Lung (tissue), 12 donors: Measurements from ENCODE around the gene PDE1C. TPM values are rescaled to one million over a fixed set of nuclear protein-coding genes. Genes with fewer than 3 reads are reported as not detected.

Experiments used
- ATAC-seq: fragments of 200-7000 bp; cut with Tn5 transposase; one replicate; pipeline ENCODE4 v1.9.1; 2020; ENCODE audit warnings: moderate number of reproducible peaks; ENCODE audit not compliant: insufficient read depth, low FRiP score
- DNase-seq, 3 donors: peaks; one replicate each; pipeline ENCODE4 v3.0.0-alpha.2; 2013 to 2017
- H3K27ac ChIP-seq, 2 donors: one replicate each; pipeline ENCODE4 v1.5.1; 2013; ENCODE audit warnings: mild to moderate bottlenecking in 2 of 2, moderate library complexity in 2 of 2, control low read depth in 1 of 2, inconsistent platforms in 1 of 2, low read depth in 1 of 2, low read length in 1 of 2
- H3K27me3 ChIP-seq, 3 donors: one replicate each; pipeline ENCODE4 v1.5.1; 2013; ENCODE audit warnings: low read length in 2 of 3; ENCODE audit not compliant: control insufficient read depth in 3 of 3, insufficient read depth in 3 of 3
- H3K36me3 ChIP-seq, 4 donors: one replicate each; pipeline ENCODE4 v1.5.1; 2013; ENCODE audit warnings: low read length in 4 of 4, mild to moderate bottlenecking in 1 of 4, moderate library complexity in 1 of 4; ENCODE audit not compliant: control insufficient read depth in 4 of 4, insufficient read depth in 4 of 4
- H3K4me1 ChIP-seq, 5 donors: one replicate each; pipeline ENCODE4 v1.5.1; 2013; ENCODE audit warnings: low read length in 5 of 5, mild to moderate bottlenecking in 2 of 5, moderate library complexity in 1 of 5; ENCODE audit not compliant: control insufficient read depth in 5 of 5, insufficient read depth in 5 of 5
- H3K4me3 ChIP-seq: one replicate; pipeline ENCODE4 v1.5.1; 2013; ENCODE audit warnings: mild to moderate bottlenecking, control low read depth, moderate library complexity
- H3K9ac ChIP-seq, 2 donors: one replicate each; pipeline ENCODE4 v1.5.1; 2013; ENCODE audit warnings: low read length in 2 of 2, control low read depth in 1 of 2; ENCODE audit not compliant: insufficient read depth in 1 of 2
- H3K9me3 ChIP-seq, 4 donors: one replicate each; pipeline ENCODE4 v1.5.1; 2013; ENCODE audit warnings: low read length in 3 of 4, mild to moderate bottlenecking in 1 of 4, moderate library complexity in 1 of 4; ENCODE audit not compliant: control insufficient read depth in 4 of 4, insufficient read depth in 3 of 4
- CTCF ChIP-seq: IDR thresholded peaks from 2 replicates; pipeline ENCODE4 v1.5.1; 2012; ENCODE audit warnings: mild to moderate bottlenecking; ENCODE audit errors: control extremely low read depth, extremely low read depth
- WGBS, 2 donors: extraction: QIAGEN DNeasy Blood & Tissue Kit; methylation state at CpG; one replicate each; pipeline ENCODE4 v1.1.7; 2013; 5-methylcytosine and 5-hydroxymethylcytosine counted together
- polyA plus RNA-seq, 2 donors: library from polyadenylated mRNA; stranded (reverse); fragments of 200-250 nt; gene quantifications; one replicate each; pipeline ENCODE4 v1.2.1, GENCODE V29; 2013
- total RNA-seq, 2 donors: library from RNA; depleted of rRNA in 1 of 2; stranded (reverse); fragments of >200 nt in 1 of 2; gene quantifications; one replicate each; pipeline ENCODE4 v1.2.1, GENCODE V29; 2014 to 2021
- donor health status: control.
- donor health status: control.
- donor health status: Bipolar disorder and iron deficiency.
- donor health status: healthy.
- donor health status: DM: yes; HTN: yes; CAD: no.

The PDE1C gene
- total and polyA plus RNA-seq, 4 donors, result 1.9 to 14.3 (median 6.1) TPM

GRCh38 chr7:32001948-32002347 is 68.3 kb downstream of the PDE1C start:
- 90 to 92% methylated on average over 4 of the region's 4 CpGs for WGBS, 2 donors
- peaks cover 0 to 6% (median 0%) of the 10 kb centered on the region in 4 donors for H3K36me3 ChIP-seq

GRCh38 chr7:31997423-31997822 is 72.8 kb downstream of the PDE1C start:
- Histone ChIP-seq H3K4me3 (no peak overlapping the region), H3K9ac (no peak overlapping the region), H3K9me3 (peaks cover 0 to 3% (median 1%) of the 10 kb centered on the region in 4 donors), H3K27ac (peak overlapping the region in 1 of 2 donors; percentile 26), H3K4me1 (peaks cover 0 to 8% (median 1%) of the 10 kb centered on the region in 5 donors), H3K36me3 (peaks cover 0 to 6% (median 0%) of the 10 kb centered on the region in 4 donors), H3K27me3 (no peaks in the 10 kb centered on the region)
- 84 to 89% methylated on average over 2 of the region's 2 CpGs for WGBS, 2 donors
- ATAC-seq, result no peak
- TF ChIP-seq CTCF, result no peak
- DNase-seq, result no peak

More at GRCh38 chr7:32001948-32002347, 68.3 kb downstream of the PDE1C start:
- H3K4me1 ChIP-seq, result peaks cover 0 to 4% (median 0%) of the 10 kb centered on the region in 5 donors
- peaks cover 0 to 4% (median 2%) of the 10 kb centered on the region in 4 donors for H3K9me3 ChIP-seq
- H3K4me3 ChIP-seq, result no peak overlapping the region
- TF ChIP-seq CTCF, result no peak
- no peak overlapping the region for H3K9ac ChIP-seq
- DNase-seq (no peak), ATAC-seq (no peak)
- no peak overlapping the region for H3K27ac ChIP-seq
- H3K27me3 ChIP-seq, result no peaks in the 10 kb centered on the region

- ATAC-seq (no peak), DNase-seq (no peak)
- no peak overlapping the region for H3K9ac ChIP-seq
- H3K9me3 ChIP-seq, result no peaks in the 10 kb centered on the region
- H3K27ac ChIP-seq, result no peak overlapping the region
- no peak overlapping the region for H3K4me3 ChIP-seq
- TF ChIP-seq CTCF, result no peak
- peaks cover 0 to 8% (median 4%) of the 10 kb centered on the region in 5 donors for H3K4me1 ChIP-seq
- H3K27me3 ChIP-seq, result no peaks in the 10 kb centered on the region
- WGBS, 2 donors, result 94 to 96% methylated on average over 2 of the region's 2 CpGs
- H3K36me3 ChIP-seq, result no peaks in the 10 kb centered on the region
These were observed 75.1 kb downstream of the PDE1C start for GRCh38 chr7:31995134-31995533.

- peak overlapping the region in 1 of 2 donors; percentile 46 for H3K27ac ChIP-seq
- DNase-seq (peak in 1 of 3 donors; percentile 3), ATAC-seq (no peak)
- no peak overlapping the region for H3K9ac ChIP-seq
- no peak for TF ChIP-seq CTCF
- peaks cover 0 to 10% (median 0%) of the 10 kb centered on the region in 5 donors for H3K4me1 ChIP-seq
- no peaks in the 10 kb centered on the region for H3K27me3 ChIP-seq
- H3K36me3 ChIP-seq, result no peaks in the 10 kb centered on the region
- H3K4me3 ChIP-seq, result no peak overlapping the region
- H3K9me3 ChIP-seq, result no peaks in the 10 kb centered on the region
- 46 to 52% methylated on average over 3 of the region's 3 CpGs for WGBS, 2 donors
These were observed 78.4 kb downstream of the PDE1C start for GRCh38 chr7:31991846-31992245.
